ENCODE data around the gene FUBP3. TPM values are rescaled to one million over a fixed set of nuclear protein-coding genes. Genes with fewer than 3 reads are reported as not detected.
"Not testable (repeated sequence)": the region's sequence is repeated elsewhere in the genome, so short reads cannot be mapped to it uniquely, and the experiment has no call there.

The FUBP3 gene
- total and polyA plus RNA-seq, 2 experiments from 2014 or later, result 42.5 to 74.8 TPM

DNA sequence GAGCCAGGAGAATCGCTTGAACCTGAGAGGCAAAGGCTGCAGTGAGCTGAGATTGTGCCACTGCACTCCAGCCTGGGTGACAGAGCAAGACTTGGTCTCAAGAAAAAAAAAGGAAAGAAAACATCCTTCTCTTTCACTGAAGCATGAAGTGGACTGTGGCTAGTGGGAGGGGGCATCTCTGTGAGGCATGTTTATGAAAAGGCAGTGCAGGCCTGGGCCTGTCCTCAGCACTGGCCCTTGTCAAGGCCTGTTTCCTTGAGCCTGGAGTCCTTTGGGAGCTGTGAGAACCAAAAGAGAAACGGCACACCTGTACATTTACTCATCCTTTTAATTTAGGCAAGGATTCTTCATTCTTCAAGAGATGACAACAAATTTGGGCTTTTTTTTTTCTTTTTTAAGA, 18.3 kb upstream of the FUBP3 start:
- no peak for DNase-seq (ENCODE audit: low spot score)
- peaks cover 6% of the 10 kb centered on the region for H3K4me1 Mint-ChIP-seq
- H3K27me3 Mint-ChIP-seq (ENCODE audit: insufficient read depth, low read depth, poor library complexity), result peaks cover 18% of the 10 kb centered on the region
- Histone ChIP-seq H3K4me2 (no peak overlapping the region), H3K4me1 (ENCODE audit: insufficient read depth) (no peaks in the 10 kb centered on the region), H2AFZ (no peak overlapping the region), H3F3A (replicated peaks; ENCODE audit: low read depth) (no peaks in the 10 kb centered on the region), H3K9me2 (ENCODE audit: insufficient read depth) (peaks cover 4% of the 10 kb centered on the region; the same call in 1 of the 2 replicates), H3K4me3 (no peak overlapping the region), H3K27me3 (ENCODE audit: insufficient read depth) (no peaks in the 10 kb centered on the region), H3K79me2 (replicated peaks; ENCODE audit: insufficient read depth) (no peaks in the 10 kb centered on the region), H3K36me3 (ENCODE audit: insufficient read depth) (no peaks in the 10 kb centered on the region), H3K27ac (ENCODE audit: low read depth) (no peak overlapping the region), H4K20me1 (replicated peaks; ENCODE audit: insufficient read depth) (no peaks in the 10 kb centered on the region)
- H3K4me3 Mint-ChIP-seq, result no peak overlapping the region
- no peaks in the 10 kb centered on the region; the same call in 2 of the 3 replicates for H3K9me3 Mint-ChIP-seq
- ATAC-seq, result no peak
- H3K27ac Mint-ChIP-seq, result no peak overlapping the region
- no peaks in the 10 kb centered on the region for H3K36me3 Mint-ChIP-seq (ENCODE audit: low read depth)
- TF ChIP-seq CREB1 (CRISPR knock-in tag; IDR thresholded peaks at IDR 0.05; ENCODE audit: low read depth), result no peak
- no peak for TF ChIP-seq STAT1 (IDR thresholded peaks at IDR 0.05; ENCODE audit: unreplicated experiment)
- no peak for TF ChIP-seq ZNF331 (CRISPR knock-in tag; IDR thresholded peaks at IDR 0.05; ENCODE audit: low read depth)
- TF ChIP-seq JUNB (IDR thresholded peaks at IDR 0.05; ENCODE audit: unreplicated experiment), result no peak
- TF ChIP-seq, protein P1, sequence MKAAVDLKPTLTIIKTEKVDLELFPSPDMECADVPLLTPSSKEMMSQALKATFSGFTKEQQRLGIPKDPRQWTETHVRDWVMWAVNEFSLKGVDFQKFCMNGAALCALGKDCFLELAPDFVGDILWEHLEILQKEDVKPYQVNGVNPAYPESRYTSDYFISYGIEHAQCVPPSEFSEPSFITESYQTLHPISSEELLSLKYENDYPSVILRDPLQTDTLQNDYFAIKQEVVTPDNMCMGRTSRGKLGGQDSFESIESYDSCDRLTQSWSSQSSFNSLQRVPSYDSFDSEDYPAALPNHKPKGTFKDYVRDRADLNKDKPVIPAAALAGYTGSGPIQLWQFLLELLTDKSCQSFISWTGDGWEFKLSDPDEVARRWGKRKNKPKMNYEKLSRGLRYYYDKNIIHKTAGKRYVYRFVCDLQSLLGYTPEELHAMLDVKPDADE (IDR thresholded peaks at IDR 0.05), result no peak
- TF ChIP-seq, protein P2, sequence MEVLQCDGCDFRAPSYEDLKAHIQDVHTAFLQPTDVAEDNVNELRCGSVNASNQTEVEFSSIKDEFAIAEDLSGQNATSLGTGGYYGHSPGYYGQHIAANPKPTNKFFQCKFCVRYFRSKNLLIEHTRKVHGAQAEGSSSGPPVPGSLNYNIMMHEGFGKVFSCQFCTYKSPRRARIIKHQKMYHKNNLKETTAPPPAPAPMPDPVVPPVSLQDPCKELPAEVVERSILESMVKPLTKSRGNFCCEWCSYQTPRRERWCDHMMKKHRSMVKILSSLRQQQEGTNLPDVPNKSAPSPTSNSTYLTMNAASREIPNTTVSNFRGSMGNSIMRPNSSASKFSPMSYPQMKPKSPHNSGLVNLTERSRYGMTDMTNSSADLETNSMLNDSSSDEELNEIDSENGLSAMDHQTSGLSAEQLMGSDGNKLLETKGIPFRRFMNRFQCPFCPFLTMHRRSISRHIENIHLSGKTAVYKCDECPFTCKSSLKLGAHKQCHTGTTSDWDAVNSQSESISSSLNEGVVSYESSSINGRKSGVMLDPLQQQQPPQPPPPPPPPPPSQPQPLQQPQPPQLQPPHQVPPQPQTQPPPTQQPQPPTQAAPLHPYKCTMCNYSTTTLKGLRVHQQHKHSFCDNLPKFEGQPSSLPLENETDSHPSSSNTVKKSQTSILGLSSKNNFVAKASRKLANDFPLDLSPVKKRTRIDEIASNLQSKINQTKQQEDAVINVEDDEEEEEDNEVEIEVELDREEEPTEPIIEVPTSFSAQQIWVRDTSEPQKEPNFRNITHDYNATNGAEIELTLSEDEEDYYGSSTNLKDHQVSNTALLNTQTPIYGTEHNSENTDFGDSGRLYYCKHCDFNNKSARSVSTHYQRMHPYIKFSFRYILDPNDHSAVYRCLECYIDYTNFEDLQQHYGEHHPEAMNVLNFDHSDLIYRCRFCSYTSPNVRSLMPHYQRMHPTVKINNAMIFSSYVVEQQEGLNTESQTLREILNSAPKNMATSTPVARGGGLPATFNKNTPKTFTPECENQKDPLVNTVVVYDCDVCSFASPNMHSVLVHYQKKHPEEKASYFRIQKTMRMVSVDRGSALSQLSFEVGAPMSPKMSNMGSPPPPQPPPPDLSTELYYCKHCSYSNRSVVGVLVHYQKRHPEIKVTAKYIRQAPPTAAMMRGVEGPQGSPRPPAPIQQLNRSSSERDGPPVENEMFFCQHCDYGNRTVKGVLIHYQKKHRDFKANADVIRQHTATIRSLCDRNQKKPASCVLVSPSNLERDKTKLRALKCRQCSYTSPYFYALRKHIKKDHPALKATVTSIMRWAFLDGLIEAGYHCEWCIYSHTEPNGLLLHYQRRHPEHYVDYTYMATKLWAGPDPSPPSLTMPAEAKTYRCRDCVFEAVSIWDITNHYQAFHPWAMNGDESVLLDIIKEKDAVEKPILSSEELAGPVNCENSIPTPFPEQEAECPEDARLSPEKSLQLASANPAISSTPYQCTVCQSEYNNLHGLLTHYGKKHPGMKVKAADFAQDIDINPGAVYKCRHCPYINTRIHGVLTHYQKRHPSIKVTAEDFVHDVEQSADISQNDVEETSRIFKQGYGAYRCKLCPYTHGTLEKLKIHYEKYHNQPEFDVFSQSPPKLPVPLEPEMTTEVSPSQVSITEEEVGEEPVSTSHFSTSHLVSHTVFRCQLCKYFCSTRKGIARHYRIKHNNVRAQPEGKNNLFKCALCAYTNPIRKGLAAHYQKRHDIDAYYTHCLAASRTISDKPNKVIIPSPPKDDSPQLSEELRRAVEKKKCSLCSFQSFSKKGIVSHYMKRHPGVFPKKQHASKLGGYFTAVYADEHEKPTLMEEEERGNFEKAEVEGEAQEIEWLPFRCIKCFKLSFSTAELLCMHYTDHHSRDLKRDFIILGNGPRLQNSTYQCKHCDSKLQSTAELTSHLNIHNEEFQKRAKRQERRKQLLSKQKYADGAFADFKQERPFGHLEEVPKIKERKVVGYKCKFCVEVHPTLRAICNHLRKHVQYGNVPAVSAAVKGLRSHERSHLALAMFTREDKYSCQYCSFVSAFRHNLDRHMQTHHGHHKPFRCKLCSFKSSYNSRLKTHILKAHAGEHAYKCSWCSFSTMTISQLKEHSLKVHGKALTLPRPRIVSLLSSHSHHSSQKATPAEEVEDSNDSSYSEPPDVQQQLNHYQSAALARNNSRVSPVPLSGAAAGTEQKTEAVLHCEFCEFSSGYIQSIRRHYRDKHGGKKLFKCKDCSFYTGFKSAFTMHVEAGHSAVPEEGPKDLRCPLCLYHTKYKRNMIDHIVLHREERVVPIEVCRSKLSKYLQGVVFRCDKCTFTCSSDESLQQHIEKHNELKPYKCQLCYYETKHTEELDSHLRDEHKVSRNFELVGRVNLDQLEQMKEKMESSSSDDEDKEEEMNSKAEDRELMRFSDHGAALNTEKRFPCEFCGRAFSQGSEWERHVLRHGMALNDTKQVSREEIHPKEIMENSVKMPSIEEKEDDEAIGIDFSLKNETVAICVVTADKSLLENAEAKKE (CRISPR knock-in tag; IDR thresholded peaks at IDR 0.05), result no peak
- no peak for TF ChIP-seq EZH2 (IDR thresholded peaks at IDR 0.05; ENCODE audit: low read depth, unreplicated experiment)
- TF ChIP-seq, protein P3, sequence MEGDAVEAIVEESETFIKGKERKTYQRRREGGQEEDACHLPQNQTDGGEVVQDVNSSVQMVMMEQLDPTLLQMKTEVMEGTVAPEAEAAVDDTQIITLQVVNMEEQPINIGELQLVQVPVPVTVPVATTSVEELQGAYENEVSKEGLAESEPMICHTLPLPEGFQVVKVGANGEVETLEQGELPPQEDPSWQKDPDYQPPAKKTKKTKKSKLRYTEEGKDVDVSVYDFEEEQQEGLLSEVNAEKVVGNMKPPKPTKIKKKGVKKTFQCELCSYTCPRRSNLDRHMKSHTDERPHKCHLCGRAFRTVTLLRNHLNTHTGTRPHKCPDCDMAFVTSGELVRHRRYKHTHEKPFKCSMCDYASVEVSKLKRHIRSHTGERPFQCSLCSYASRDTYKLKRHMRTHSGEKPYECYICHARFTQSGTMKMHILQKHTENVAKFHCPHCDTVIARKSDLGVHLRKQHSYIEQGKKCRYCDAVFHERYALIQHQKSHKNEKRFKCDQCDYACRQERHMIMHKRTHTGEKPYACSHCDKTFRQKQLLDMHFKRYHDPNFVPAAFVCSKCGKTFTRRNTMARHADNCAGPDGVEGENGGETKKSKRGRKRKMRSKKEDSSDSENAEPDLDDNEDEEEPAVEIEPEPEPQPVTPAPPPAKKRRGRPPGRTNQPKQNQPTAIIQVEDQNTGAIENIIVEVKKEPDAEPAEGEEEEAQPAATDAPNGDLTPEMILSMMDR (conservative IDR thresholded peaks at IDR 0.05; ENCODE audit: low read depth in 2 of 2), result no peak
- no peak for TF ChIP-seq POLR2AphosphoS5 (IDR thresholded peaks at IDR 0.05; ENCODE audit: low read depth)
- no peak for TF ChIP-seq ZNF114 (CRISPR knock-in tag; IDR thresholded peaks at IDR 0.05)
- TF ChIP-seq, protein P4, sequence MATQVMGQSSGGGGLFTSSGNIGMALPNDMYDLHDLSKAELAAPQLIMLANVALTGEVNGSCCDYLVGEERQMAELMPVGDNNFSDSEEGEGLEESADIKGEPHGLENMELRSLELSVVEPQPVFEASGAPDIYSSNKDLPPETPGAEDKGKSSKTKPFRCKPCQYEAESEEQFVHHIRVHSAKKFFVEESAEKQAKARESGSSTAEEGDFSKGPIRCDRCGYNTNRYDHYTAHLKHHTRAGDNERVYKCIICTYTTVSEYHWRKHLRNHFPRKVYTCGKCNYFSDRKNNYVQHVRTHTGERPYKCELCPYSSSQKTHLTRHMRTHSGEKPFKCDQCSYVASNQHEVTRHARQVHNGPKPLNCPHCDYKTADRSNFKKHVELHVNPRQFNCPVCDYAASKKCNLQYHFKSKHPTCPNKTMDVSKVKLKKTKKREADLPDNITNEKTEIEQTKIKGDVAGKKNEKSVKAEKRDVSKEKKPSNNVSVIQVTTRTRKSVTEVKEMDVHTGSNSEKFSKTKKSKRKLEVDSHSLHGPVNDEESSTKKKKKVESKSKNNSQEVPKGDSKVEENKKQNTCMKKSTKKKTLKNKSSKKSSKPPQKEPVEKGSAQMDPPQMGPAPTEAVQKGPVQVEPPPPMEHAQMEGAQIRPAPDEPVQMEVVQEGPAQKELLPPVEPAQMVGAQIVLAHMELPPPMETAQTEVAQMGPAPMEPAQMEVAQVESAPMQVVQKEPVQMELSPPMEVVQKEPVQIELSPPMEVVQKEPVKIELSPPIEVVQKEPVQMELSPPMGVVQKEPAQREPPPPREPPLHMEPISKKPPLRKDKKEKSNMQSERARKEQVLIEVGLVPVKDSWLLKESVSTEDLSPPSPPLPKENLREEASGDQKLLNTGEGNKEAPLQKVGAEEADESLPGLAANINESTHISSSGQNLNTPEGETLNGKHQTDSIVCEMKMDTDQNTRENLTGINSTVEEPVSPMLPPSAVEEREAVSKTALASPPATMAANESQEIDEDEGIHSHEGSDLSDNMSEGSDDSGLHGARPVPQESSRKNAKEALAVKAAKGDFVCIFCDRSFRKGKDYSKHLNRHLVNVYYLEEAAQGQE (IDR thresholded peaks at IDR 0.05; ENCODE audit: unreplicated experiment), result no peak

DNA sequence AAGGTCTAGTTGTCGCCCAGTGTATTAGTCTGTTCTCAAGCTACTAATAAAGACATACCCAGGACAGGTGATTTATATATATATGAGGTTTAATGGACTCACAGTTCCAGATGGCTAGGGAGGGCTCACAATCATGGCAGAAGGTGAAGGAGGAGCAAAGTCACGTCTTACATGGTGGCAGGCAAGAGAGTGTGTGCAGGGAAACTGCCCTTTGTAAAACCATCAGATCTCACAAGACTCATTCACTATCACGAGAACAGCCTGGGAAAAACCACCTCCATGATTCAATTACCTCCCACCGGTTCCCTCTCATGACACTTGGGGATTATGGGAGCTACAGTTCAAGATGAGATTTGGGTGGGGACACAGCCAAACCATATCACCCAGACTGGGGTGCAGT, 16.9 kb upstream of the FUBP3 start:
- H3K27me3 Mint-ChIP-seq (ENCODE audit: insufficient read depth, low read depth, poor library complexity), result peaks cover 12% of the 10 kb centered on the region
- not testable (repeated sequence) for H3F3A ChIP-seq (replicated peaks; ENCODE audit: low read depth); H4K20me1 ChIP-seq (replicated peaks; ENCODE audit: insufficient read depth); H3K9me3 Mint-ChIP-seq; H3K4me3 ChIP-seq; H2AFZ ChIP-seq; H3K4me2 ChIP-seq; H3K9me2 ChIP-seq (ENCODE audit: insufficient read depth); H3K4me3 Mint-ChIP-seq; H3K27me3 ChIP-seq (ENCODE audit: insufficient read depth); H3K79me2 ChIP-seq (replicated peaks; ENCODE audit: insufficient read depth); H3K27ac ChIP-seq (ENCODE audit: low read depth); H3K27ac Mint-ChIP-seq; ATAC-seq; DNase-seq (ENCODE audit: low spot score); H3K36me3 Mint-ChIP-seq (ENCODE audit: low read depth); H3K4me1 ChIP-seq (ENCODE audit: insufficient read depth); H3K4me1 Mint-ChIP-seq; H3K36me3 ChIP-seq (ENCODE audit: insufficient read depth)
